HG02759 (cell line): Measurements from ENCODE around the gene RSPO4.
A peak's percentile ranks its signal among the peaks of the same experiment; 100 is the strongest.
"Not testable (repeated sequence)": the region's sequence is repeated elsewhere in the genome, so short reads cannot be mapped to it uniquely, and the experiment has no call there.

ENCODE experiments used
- ATAC-seq: cut with Tn5 transposase; IDR thresholded peaks from one replicate; pipeline ENCODE4 v1.9.1; 2021; ENCODE audit warnings: mild to moderate bottlenecking, moderate library complexity; ENCODE audit not compliant: unreplicated experiment

The RSPO4 gene

GRCh38 chr20:1005452-1006027 is 3.4 kb upstream of the RSPO4 start:
- ATAC-seq = peak; percentile 57

- no peak for ATAC-seq
These were observed 2.0 kb upstream of the RSPO4 start for GRCh38 chr20:1003920-1004697.

DNA sequence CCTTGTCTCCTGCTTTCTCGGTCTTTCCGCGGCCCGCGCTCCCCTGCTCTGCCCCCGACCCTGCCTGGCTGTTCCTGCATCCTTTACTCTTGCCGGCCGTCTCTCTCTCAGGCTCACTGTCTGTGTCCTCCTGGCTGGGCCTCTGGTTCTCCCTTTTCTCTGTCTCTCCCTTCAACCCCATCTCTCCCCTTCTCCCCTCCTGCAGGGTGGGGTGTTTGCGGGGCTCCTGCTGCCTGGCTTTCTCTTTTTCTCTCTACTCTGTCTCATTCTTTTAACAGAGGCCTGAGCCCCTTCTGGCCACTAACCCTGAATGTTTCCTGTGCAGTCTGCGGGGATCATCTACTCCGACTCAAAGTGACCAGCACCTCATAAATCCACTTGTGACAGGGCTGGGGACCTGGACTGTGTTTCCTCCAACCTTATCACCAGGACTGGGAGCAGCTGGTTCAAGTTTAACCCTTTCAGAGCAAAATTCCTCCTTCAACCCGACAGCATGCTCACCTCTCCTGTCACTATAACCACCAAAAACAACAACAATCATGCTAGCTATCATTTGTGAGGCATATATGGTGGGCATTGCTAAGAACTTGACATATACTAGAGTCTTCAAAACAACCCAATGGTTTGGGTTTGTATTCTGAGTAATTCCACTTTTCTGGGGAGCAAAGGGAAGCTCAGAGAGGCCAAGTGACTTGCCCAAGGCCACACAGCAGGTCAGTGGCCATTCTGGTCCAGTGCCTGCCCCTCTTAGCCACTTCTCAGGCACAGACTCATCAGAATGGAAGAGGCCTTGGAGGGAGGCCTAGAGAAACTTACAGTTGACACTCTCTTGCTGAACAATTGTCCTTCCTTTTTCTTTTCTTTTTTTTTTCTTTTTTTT is 811 bp upstream of the RSPO4 start:
- no peak for ATAC-seq

GRCh38 chr20:1001116-1001515 is 995 bp downstream of the RSPO4 start:
- ATAC-seq = no peak

DNA sequence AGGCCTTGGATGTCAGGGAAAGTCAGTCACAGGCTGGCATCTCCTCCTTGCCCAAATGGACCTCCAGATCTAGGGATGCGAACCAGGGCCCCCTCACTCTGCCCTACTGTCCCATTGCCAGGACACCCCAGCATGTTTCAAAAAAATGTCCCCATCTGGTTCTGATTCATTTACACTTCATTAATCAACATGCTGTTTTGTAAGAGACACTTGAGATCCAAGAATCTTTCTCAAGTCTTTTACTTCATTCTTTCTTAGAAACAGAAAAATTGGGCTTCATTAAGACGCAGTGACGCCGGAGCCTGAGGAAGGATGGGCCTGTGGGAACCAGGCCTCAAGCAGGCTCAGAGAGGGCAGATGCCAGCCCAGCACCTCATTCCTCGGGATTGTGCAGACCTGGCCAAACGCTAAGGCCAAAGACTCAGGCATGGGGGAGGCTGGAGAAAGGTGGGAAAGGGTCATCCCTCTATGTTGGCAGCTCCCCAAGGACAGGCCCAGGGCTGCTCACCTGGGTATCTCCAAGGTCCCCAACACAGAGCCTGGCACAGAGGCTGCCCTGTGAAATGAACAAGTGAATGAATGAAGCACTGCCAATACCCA is 3.8 kb downstream of the RSPO4 start:
- no peak for ATAC-seq

DNA sequence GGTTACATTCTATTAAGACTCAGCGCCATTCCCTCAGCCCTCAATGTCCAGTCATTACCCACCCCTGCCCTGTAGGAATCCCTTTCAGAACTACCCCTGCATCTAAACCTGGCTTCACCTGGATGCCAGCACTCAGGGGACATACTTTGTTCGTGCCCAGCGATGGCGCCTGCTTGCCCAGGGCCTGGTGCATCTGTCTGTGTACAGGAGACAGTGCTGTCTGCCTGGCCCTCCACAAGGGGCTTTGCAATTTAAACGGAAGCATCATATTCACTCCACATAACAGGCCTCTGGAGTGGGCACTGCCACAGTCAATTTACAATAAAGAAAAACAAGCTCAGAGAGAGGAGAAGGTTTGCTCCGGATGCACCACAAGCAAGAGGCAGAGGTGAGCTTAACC is 4.6 kb downstream of the RSPO4 start:
- ATAC-seq = no peak

- ATAC-seq = no peak
These were observed 5.1 kb downstream of the RSPO4 start for GRCh38 chr20:997016-997415.

GRCh38 chr20:995170-995569 is 6.9 kb downstream of the RSPO4 start:
- ATAC-seq = no peak

DNA sequence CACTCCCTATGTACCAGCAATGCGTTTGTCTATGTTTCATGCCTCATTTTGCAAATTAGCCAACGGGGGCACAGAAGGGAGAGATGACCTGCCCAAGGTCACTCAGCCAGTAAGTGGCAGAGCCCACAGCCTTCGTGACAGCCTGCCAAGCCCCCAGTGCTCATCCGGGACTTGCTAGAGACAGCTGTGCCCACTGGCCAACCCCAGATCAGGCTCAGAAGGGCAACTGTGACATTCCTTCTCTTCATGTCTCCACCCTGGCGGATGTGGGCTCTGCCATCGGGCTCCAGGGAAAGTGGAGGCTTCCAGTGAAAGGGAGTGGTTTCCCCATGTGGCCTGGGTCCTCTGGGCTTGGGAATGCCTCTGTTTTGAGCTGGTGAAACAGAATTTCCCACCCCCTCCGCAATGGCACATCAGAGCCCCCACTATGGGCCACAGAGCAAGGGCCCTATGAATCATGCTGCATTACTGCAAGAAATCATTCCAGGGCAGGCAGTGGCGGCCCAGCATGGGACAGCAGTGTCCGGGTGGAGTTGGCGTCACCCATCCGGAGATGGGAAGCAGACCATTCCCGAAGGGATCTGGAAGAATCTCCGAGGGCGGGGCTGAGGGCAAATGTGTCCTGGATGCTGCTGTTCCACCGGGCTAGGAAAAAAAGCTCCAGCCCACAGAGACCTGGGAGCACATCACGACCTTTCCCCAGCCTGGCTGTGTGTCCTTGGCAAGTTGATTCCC is 9.1 kb downstream of the RSPO4 start:
- no peak for ATAC-seq

GRCh38 chr20:991850-992249 is 10.3 kb downstream of the RSPO4 start:
- no peak for ATAC-seq

DNA sequence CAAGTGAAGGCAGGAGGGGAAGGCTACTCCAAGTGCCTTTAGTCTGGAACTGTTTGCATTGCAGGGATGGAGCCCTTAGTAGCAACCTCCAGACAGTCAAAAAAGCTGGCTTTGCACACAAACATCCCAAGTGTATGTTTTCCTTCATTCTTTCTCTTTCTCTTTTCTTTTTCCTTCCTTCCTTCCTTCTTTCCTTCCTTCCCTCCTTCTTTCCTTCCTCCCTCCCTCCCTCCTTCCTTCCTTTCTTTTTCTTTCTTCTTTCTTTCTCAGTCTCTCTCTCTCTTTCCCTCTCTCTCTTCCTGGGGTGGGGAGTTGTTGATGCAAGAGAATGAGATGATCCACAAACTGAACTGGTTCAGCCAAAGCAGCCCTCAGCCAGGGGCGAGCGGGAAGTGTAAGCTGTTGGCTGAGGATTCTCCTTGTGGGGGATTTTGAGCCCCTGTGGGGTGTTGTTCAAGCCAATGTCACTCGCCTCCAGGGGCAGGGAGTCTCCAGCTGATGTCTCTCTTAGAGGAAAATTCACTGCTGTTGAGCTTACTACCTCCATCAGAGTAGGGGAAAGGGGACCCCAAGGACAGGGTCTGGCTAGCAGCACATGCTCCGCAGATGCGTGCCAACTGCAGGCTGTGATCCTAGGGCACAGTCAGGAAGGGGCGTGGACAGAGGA is 11.7 kb downstream of the RSPO4 start:
- ATAC-seq = no peak

DNA sequence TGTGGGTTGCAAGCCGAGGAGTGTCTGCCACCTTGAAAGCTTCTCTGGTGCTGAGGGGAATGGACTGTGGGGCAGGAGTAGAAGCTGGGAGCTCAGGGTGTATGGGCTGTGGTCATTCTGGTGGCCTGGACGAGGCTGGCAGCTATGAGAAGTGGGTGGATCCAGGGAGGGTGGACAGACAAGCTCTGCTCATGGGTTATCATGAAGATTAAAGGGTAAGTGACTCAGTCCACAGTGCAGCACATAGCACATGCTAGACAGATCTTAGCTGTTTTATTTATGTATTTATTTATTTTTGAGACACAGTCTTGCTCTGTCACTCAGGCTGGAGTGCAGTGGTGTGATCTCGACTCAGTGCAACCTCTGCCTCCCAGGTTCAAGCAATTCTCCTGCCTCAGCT is 13.8 kb downstream of the RSPO4 start:
- no peak for ATAC-seq

DNA sequence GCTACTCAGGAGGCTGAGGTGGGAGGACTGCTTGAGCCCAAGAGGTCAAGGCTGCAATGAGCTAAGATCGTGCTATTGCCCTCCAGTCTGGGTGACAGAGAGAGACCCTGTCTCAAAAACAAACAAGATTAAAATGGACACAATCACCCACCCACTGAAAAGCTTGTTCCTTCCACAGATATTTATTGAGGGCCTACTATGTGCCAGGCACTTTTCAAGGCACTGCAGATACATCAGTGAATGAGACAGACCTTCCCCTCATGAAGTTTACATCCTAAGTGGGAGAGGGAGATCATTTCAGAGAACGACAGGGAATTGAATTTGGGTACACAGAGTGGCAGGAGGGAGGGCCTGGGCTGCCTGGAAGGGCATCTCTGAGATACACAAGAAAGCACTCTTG is 14.4 kb downstream of the RSPO4 start:
- no peak for ATAC-seq

- no peak for ATAC-seq
These were observed 15.3 kb downstream of the RSPO4 start for GRCh38 chr20:986733-987355.

DNA sequence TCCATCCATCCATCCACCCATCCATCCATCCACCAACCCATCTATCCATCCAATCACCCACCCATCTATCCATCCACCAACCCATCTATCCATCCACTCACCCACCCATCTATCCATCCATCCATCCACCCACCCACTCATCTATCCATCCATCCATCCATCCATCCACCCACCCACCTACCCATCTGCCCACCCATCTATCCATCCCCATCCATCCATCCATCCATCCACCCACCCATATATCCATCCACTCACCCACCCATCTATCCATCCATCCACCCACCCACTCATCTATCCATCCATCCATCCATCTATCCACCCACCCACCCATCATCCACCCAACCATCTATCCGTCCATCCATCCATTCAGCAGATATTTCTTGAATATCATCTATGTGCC is 17.1 kb downstream of the RSPO4 start:
- ATAC-seq = not testable (repeated sequence)

DNA sequence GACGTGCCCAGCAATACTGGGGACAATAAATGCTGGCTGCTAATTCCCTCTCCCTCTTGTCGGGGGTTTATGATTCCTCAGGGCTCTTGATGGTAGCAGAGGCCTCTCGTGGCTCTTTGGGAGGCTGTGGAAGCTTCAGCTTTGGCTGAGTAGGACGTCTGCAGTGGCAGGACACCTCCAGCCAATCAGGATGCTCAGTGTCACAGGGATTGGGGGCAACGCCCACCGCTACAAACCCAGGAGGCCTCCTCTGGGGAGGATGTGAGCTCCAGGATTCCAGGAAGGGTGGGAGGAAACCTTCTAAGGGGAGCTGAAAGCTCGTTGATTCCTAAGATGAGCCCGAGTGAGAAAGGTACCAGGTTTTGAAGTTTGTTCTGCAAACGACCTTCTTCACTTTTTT is 19.4 kb downstream of the RSPO4 start:
- ATAC-seq = no peak

DNA sequence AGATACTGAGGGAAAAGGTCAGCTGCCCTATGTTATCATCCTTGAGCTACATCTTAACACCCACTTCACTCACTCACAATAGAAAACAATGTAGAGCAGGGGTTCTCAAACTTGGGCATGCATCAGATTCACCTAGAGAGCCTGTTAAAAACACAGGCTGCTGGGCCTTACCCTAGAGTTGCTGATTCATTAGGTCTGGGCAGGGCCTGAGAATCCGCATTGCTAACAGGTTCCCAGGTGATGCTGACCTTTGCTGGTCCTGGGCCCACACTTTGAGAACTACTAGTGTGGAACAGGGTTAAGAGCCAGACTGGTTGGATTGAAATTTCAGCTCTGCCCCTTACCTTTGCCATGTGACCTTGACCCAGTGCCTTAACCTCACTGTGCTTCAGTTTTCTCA is 25.1 kb downstream of the RSPO4 start:
- no peak for ATAC-seq

- ATAC-seq = no peak
These were observed 26.1 kb downstream of the RSPO4 start for GRCh38 chr20:976033-976432.

- ATAC-seq = no peak
These were observed 28.3 kb downstream of the RSPO4 start for GRCh38 chr20:973785-974194.

- no peak for ATAC-seq
These were observed 29.9 kb downstream of the RSPO4 start for GRCh38 chr20:972256-972655.
